Astrocyte (in vitro differentiated cells and primary cell): ENCODE results near the gene LRCH1. TPM values are rescaled to one million over a fixed set of nuclear protein-coding genes. Genes with fewer than 3 reads are reported as not detected.

Experiments used
- DNase-seq: peaks from one replicate; pipeline ENCODE4 v3.0.0-alpha.2; 2010; ENCODE audit warnings: low read depth
- FAIRE-seq: peaks from 2 replicates; lab custom pipeline; 2011; peaks lifted over from hg19 to GRCh38; lab: Jason Lieb, UNC
- H2AFZ ChIP-seq: 2 replicates; pipeline ENCODE4 v1.6.0; 2012; ENCODE audit warnings: low read depth, low read length, inconsistent platforms
- H3K27ac ChIP-seq: 2 replicates; pipeline ENCODE4 v1.5.1; 2011; ENCODE audit warnings: low read depth, low read length, inconsistent platforms
- H3K27me3 ChIP-seq: 2 replicates; pipeline ENCODE4 v1.6.0; 2011; ENCODE audit warnings: low read length, inconsistent platforms; ENCODE audit not compliant: insufficient read depth
- H3K36me3 ChIP-seq: 2 replicates; pipeline ENCODE4 v1.5.1; 2011; ENCODE audit warnings: low read length, inconsistent platforms; ENCODE audit not compliant: insufficient read depth
- H3K4me1 ChIP-seq: 2 replicates; pipeline ENCODE4 v1.5.1; 2011; ENCODE audit warnings: low read length, inconsistent platforms; ENCODE audit not compliant: insufficient read depth
- H3K4me2 ChIP-seq: 2 replicates; pipeline ENCODE4 v1.6.0; 2012; ENCODE audit warnings: low read length, inconsistent platforms
- H3K4me3 ChIP-seq: 2 replicates; pipeline ENCODE4 v1.5.1; 2011; ENCODE audit warnings: low read depth, mild to moderate bottlenecking, low read length, inconsistent platforms; ENCODE audit not compliant: insufficient read depth
- H3K79me2 ChIP-seq: 2 replicates; pipeline ENCODE4 v1.6.0; 2012; ENCODE audit warnings: mild to moderate bottlenecking, low read length, inconsistent platforms; ENCODE audit not compliant: insufficient read depth
- H3K9ac ChIP-seq: 2 replicates; pipeline ENCODE4 v1.6.0; 2012; ENCODE audit warnings: mild to moderate bottlenecking, low read length, inconsistent platforms
- H3K9me3 ChIP-seq: 2 replicates; pipeline ENCODE4 v1.5.1; 2012; ENCODE audit warnings: low read depth, mild to moderate bottlenecking, low read length, inconsistent platforms; ENCODE audit not compliant: insufficient read depth
- H4K20me1 ChIP-seq: 2 replicates; pipeline ENCODE4 v1.6.0; 2012; ENCODE audit warnings: low read length, inconsistent platforms; ENCODE audit not compliant: insufficient read depth
- H3K27ac Mint-ChIP-seq: one replicate; pipeline ENCODE4 v1.8.0; 2021; ENCODE audit warnings: mild to moderate bottlenecking, mixed read lengths; ENCODE audit not compliant: unreplicated experiment
- H3K27me3 Mint-ChIP-seq: one replicate; pipeline ENCODE4 v1.8.0; 2021; ENCODE audit warnings: low read depth, mixed read lengths; ENCODE audit not compliant: unreplicated experiment
- H3K36me3 Mint-ChIP-seq: one replicate; pipeline ENCODE4 v1.8.0; 2021; ENCODE audit warnings: low read depth, mixed read lengths; ENCODE audit not compliant: unreplicated experiment
- H3K4me1 Mint-ChIP-seq: one replicate; pipeline ENCODE4 v1.8.0; 2021; ENCODE audit warnings: low read depth, mixed read lengths; ENCODE audit not compliant: unreplicated experiment
- H3K4me3 Mint-ChIP-seq: one replicate; pipeline ENCODE4 v1.8.0; 2021; ENCODE audit warnings: mild to moderate bottlenecking, moderate library complexity, mixed read lengths; ENCODE audit not compliant: unreplicated experiment
- H3K9me3 Mint-ChIP-seq: one replicate; pipeline ENCODE4 v1.8.0; 2021; ENCODE audit warnings: mild to moderate bottlenecking, mixed read lengths; ENCODE audit not compliant: unreplicated experiment
- EZH2 ChIP-seq: IDR thresholded peaks from 2 replicates; pipeline ENCODE4 v1.6.1; 2012; ENCODE audit warnings: mild to moderate bottlenecking, low read length, inconsistent platforms; ENCODE audit not compliant: insufficient read depth
- total RNA-seq: library from RNA; stranded (reverse); gene quantifications from 2 replicates; pipeline ENCODE4 v1.2.1, GENCODE V29; 2021
- TF ChIP-seq, protein P1 (sequence below): IDR thresholded peaks from 2 replicates; pipeline ENCODE4 v1.5.1; 2011; ENCODE audit warnings: low read depth, mild to moderate bottlenecking, inconsistent platforms, low read length, moderate library complexity; ENCODE audit not compliant: insufficient read depth

LRCH1 gene
- total RNA-seq, 1 donor from 2014 or later = 17.7 TPM

DNA sequence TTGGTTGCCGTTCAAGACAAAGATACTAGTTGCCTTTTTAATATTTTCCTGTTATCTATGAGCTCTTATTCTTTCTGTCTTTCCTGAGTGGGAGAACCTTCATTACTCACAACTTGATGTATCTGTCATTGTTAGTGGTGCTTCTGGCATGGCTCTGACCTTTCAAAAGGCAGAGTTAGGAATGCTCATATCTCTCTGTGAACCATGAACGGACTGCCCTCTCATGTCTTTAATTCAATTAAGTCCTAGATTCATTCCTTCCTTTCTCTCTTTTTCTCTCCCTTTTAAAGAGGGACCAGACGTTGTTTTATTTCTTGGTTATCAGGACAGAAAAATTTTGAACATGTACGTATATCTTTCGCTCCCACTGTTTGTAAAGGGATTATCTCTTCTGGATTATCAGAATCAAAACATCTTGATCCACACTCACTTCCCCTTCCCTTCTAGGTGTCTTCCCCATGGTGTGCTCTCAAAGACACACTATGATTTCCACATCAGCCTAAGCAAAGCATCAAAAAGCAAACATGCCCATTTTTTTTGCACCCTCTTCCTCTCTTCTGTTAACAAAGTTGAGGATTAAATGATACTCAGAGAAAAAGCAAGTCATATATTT lies 90.3 kb downstream of the LRCH1 start:
- no peak overlapping the region for H3K4me2 ChIP-seq
- no peaks in the 10 kb centered on the region for H3K27me3 Mint-ChIP-seq
- H3K4me3 ChIP-seq = no peak overlapping the region
- peaks cover 40% of the 10 kb centered on the region for H4K20me1 ChIP-seq
- FAIRE-seq (peak; percentile 26), DNase-seq (no peak)
- no peak overlapping the region for H3K9ac ChIP-seq
- H3K4me3 Mint-ChIP-seq = no peak overlapping the region
- no peak overlapping the region for H3K27ac ChIP-seq
- H3K27ac Mint-ChIP-seq = no peak overlapping the region
- H3K36me3 Mint-ChIP-seq = peaks cover 4% of the 10 kb centered on the region
- H3K79me2 ChIP-seq = peaks cover 62% of the 10 kb centered on the region
- H3K36me3 ChIP-seq = no peaks in the 10 kb centered on the region
- H3K4me1 Mint-ChIP-seq = peaks cover 64% of the 10 kb centered on the region
- no peaks in the 10 kb centered on the region for H3K27me3 ChIP-seq
- no peaks in the 10 kb centered on the region for H3K9me3 Mint-ChIP-seq
- TF ChIP-seq, protein P1, sequence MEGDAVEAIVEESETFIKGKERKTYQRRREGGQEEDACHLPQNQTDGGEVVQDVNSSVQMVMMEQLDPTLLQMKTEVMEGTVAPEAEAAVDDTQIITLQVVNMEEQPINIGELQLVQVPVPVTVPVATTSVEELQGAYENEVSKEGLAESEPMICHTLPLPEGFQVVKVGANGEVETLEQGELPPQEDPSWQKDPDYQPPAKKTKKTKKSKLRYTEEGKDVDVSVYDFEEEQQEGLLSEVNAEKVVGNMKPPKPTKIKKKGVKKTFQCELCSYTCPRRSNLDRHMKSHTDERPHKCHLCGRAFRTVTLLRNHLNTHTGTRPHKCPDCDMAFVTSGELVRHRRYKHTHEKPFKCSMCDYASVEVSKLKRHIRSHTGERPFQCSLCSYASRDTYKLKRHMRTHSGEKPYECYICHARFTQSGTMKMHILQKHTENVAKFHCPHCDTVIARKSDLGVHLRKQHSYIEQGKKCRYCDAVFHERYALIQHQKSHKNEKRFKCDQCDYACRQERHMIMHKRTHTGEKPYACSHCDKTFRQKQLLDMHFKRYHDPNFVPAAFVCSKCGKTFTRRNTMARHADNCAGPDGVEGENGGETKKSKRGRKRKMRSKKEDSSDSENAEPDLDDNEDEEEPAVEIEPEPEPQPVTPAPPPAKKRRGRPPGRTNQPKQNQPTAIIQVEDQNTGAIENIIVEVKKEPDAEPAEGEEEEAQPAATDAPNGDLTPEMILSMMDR = no peak
- no peak for TF ChIP-seq EZH2
- no peaks in the 10 kb centered on the region for H3K9me3 ChIP-seq
- peaks cover 21% of the 10 kb centered on the region for H3K4me1 ChIP-seq
- no peak overlapping the region for H2AFZ ChIP-seq

GRCh38 chr13:46644816-46645215 lies 91.8 kb downstream of the LRCH1 start:
- DNase-seq = peak; percentile 37
- H3K9me3 Mint-ChIP-seq = no peaks in the 10 kb centered on the region
- peaks cover 4% of the 10 kb centered on the region for H3K36me3 Mint-ChIP-seq
- no peak for TF ChIP-seq EZH2
- TF ChIP-seq, protein P1 = no peak
- H3K27me3 Mint-ChIP-seq = no peaks in the 10 kb centered on the region
- H3K9me3 ChIP-seq = no peaks in the 10 kb centered on the region
- H3K4me1 ChIP-seq = peaks cover 21% of the 10 kb centered on the region
- H3K4me3 Mint-ChIP-seq = no peak overlapping the region
- no peaks in the 10 kb centered on the region for H3K27me3 ChIP-seq
- H4K20me1 ChIP-seq = peaks cover 40% of the 10 kb centered on the region
- no peak overlapping the region for H3K27ac ChIP-seq
- peaks cover 56% of the 10 kb centered on the region for H3K4me1 Mint-ChIP-seq
- H3K9ac ChIP-seq = no peak overlapping the region
- no peak overlapping the region for H3K4me2 ChIP-seq
- peaks cover 74% of the 10 kb centered on the region for H3K79me2 ChIP-seq
- FAIRE-seq = no peak
- peak overlapping the region; percentile 37 for H3K27ac Mint-ChIP-seq
- no peaks in the 10 kb centered on the region for H3K36me3 ChIP-seq
- H2AFZ ChIP-seq = no peak overlapping the region
- no peak overlapping the region for H3K4me3 ChIP-seq

DNA sequence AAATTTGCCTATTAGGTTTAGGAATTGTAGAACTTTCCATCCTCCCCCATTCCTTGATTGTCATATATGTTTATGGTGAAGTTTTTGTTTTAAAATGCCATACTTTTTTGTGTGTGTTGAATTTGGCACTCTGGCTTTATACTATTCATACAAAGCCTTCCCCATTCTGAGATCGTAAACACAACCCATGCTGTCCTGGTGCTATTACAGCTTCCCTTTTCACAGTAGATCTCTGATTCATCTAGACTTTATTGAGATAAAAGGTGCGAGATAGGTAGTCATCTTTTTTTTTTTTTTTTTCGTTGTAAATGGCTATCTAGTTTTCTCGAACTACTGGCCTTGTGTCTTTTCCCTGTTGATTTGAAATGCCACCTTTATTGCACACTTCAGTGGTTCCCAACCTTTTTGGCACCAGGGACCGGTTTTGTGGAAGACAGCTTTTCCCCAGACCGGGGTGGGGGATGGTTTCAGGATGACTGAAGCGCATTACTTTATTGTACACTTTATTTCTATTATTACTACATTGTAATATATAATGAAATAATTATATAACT lies 94.6 kb downstream of the LRCH1 start:
- Mint-ChIP-seq H3K4me1 (peaks cover 36% of the 10 kb centered on the region), H3K27ac (no peak overlapping the region), H3K36me3 (no peaks in the 10 kb centered on the region), H3K27me3 (no peaks in the 10 kb centered on the region), H3K4me3 (no peak overlapping the region), H3K9me3 (no peaks in the 10 kb centered on the region)
- FAIRE-seq (no peak), DNase-seq (no peak)
- H2AFZ ChIP-seq = no peak overlapping the region
- H3K4me3 ChIP-seq = no peak overlapping the region
- H3K36me3 ChIP-seq = no peaks in the 10 kb centered on the region
- no peak overlapping the region for H3K4me2 ChIP-seq
- H3K9ac ChIP-seq = no peak overlapping the region
- no peaks in the 10 kb centered on the region for H3K4me1 ChIP-seq
- H4K20me1 ChIP-seq = peaks cover 19% of the 10 kb centered on the region
- no peak overlapping the region for H3K27ac ChIP-seq
- H3K9me3 ChIP-seq = no peaks in the 10 kb centered on the region
- peaks cover 57% of the 10 kb centered on the region for H3K79me2 ChIP-seq
- no peak for TF ChIP-seq EZH2
- TF ChIP-seq, protein P1 = no peak
- H3K27me3 ChIP-seq = no peaks in the 10 kb centered on the region
